Measurements from ENCODE around the gene SLC6A18.

SLC6A18 gene

DNA sequence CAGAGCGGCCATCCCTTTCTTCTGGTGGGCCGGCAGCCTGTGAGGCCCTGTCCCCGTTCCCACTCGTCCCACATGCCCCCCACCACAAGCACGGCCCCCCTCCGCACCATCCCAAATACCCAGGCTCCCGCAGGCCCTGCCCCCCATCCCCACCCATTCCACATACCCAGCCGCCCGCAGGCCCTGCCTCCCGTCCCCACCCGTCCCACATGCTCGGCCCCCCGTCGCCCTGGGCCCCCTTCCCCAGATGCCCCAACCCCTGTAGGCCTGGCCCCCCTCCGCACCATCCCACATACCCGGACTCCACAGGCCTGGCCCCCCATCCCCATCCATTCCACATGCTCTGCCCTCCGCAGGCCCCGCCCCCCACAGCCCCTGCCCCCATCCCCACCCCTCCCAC lies 12.3 kb upstream of the SLC6A18 start:
- Histone ChIP-seq H3K4me3 (ENCODE audit: insufficient read depth, low read length, poor library complexity, severe bottlenecking) (no peak overlapping the region), H3K36me3 (ENCODE audit: low read length) (no peaks in the 10 kb centered on the region), H3K9me3 (ENCODE audit: insufficient read depth, low read length) (no peaks in the 10 kb centered on the region), H3K9ac (ENCODE audit: low read length) (no peak overlapping the region), H3F3A (ENCODE audit: insufficient read depth) (no peaks in the 10 kb centered on the region), H3K27ac (ENCODE audit: low read depth, low read length) (no peak overlapping the region), H4K20me1 (ENCODE audit: low read depth, low read length) (no peaks in the 10 kb centered on the region), H3K9me2 (replicated peaks; ENCODE audit: insufficient read depth, low read length) (no peaks in the 10 kb centered on the region), H3K27me3 (ENCODE audit: low read length) (no peaks in the 10 kb centered on the region), H3K79me2 (ENCODE audit: insufficient read depth, low read length) (no peaks in the 10 kb centered on the region), H2AFZ (ENCODE audit: low read depth, low read length, severe bottlenecking) (no peak overlapping the region), H3K4me2 (ENCODE audit: low read depth, low read length, poor library complexity, severe bottlenecking) (no peak overlapping the region)
- no peak for TF ChIP-seq EZH2phosphoT487 (conservative IDR thresholded peaks at IDR 0.05; ENCODE audit: low read length)
- TF ChIP-seq, protein P1, sequence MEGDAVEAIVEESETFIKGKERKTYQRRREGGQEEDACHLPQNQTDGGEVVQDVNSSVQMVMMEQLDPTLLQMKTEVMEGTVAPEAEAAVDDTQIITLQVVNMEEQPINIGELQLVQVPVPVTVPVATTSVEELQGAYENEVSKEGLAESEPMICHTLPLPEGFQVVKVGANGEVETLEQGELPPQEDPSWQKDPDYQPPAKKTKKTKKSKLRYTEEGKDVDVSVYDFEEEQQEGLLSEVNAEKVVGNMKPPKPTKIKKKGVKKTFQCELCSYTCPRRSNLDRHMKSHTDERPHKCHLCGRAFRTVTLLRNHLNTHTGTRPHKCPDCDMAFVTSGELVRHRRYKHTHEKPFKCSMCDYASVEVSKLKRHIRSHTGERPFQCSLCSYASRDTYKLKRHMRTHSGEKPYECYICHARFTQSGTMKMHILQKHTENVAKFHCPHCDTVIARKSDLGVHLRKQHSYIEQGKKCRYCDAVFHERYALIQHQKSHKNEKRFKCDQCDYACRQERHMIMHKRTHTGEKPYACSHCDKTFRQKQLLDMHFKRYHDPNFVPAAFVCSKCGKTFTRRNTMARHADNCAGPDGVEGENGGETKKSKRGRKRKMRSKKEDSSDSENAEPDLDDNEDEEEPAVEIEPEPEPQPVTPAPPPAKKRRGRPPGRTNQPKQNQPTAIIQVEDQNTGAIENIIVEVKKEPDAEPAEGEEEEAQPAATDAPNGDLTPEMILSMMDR (IDR thresholded peaks at IDR 0.05; ENCODE audit: insufficient read depth, low read length, poor library complexity, severe bottlenecking) = no peak

DNA sequence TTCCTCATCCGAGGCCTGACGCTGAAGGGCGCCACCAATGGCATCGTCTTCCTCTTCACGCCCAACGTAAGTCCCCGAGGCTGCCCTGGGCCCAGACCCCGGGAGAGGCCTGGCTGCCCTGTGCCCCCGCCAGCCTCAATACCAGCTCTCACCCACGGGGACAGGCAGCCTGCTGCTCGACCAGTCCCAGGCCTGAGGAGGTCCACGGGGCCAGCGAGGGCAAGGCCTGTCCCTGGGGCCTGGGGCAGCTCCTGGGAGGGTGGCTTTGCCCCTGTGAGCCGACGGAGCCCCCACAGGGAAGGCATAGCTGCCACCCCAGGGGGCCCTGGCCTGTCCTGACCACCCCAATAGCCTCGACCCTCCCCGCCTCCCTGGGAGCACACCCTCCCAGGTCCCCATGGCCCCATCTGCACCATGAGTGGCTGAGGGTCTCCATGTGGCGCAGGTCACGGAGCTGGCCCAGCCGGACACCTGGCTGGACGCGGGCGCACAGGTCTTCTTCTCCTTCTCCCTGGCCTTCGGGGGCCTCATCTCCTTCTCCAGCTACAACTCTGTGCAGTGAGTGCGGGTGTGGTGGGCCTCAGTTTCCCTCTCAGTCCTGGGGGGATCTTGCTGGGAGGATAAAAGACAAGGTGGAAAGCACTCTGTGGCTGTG lies 11.5 kb upstream of the SLC6A18 start:
- no peak overlapping the region for H3K4me3 ChIP-seq (ENCODE audit: insufficient read depth, low read length, poor library complexity, severe bottlenecking)
- TF ChIP-seq, protein P1 (IDR thresholded peaks at IDR 0.05; ENCODE audit: insufficient read depth, low read length, poor library complexity, severe bottlenecking) = no peak
- no peaks in the 10 kb centered on the region for H3F3A ChIP-seq (ENCODE audit: insufficient read depth)
- no peak overlapping the region for H3K4me2 ChIP-seq (ENCODE audit: low read depth, low read length, poor library complexity, severe bottlenecking)
- no peaks in the 10 kb centered on the region for H3K36me3 ChIP-seq (ENCODE audit: low read length)
- no peaks in the 10 kb centered on the region for H4K20me1 ChIP-seq (ENCODE audit: low read depth, low read length)
- H2AFZ ChIP-seq (ENCODE audit: low read depth, low read length, severe bottlenecking) = no peak overlapping the region
- H3K27ac ChIP-seq (ENCODE audit: low read depth, low read length) = no peak overlapping the region
- H3K9me3 ChIP-seq (ENCODE audit: insufficient read depth, low read length) = no peaks in the 10 kb centered on the region
- no peaks in the 10 kb centered on the region for H3K79me2 ChIP-seq (ENCODE audit: insufficient read depth, low read length)
- H3K27me3 ChIP-seq (ENCODE audit: low read length) = no peaks in the 10 kb centered on the region
- no peaks in the 10 kb centered on the region for H3K9me2 ChIP-seq (replicated peaks; ENCODE audit: insufficient read depth, low read length)
- no peak overlapping the region for H3K9ac ChIP-seq (ENCODE audit: low read length)

DNA sequence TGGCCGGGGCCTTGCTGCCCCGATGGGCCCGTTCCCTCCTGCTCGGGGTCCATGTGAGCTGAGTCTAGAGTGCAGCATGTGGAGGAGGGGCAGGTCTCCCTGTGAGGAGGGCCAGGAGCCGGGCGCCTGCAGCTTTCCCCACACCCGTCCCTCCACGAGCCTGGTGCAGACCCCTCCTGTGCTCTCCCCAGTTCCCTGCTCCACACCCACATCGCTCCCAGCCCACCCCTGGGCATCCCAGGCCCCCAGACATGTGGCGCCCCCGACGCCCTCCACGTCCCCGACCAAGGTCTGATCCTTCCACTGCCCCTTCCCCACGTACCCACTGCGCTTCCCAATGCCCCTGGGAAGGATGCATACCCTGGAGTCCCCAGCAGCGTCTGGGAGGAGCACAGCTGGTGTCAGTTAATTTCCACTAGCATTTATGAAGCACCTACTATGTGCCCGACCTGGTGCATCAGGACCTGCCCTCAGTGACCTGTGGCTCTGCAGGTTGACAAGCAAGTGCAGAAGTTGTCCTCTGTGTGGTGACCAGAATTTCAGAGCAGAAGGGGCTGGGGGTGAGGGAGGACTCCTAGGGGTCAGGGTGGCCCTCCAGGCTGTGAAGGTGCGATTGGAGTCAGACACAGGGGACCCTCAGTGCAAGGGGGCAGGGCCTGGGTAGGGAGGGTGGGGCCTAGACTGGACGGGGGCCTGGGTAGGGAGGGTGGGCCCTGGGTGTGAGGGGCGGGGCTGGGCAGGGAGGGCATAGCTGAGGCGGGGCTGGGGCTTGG lies 10.8 kb upstream of the SLC6A18 start:
- Histone ChIP-seq H3K36me3 (ENCODE audit: low read length) (no peaks in the 10 kb centered on the region), H3K79me2 (ENCODE audit: insufficient read depth, low read length) (no peaks in the 10 kb centered on the region), H4K20me1 (ENCODE audit: low read depth, low read length) (no peaks in the 10 kb centered on the region), H3K9me2 (replicated peaks; ENCODE audit: insufficient read depth, low read length) (no peaks in the 10 kb centered on the region), H3K9me3 (ENCODE audit: insufficient read depth, low read length) (no peaks in the 10 kb centered on the region), H3K4me2 (ENCODE audit: low read depth, low read length, poor library complexity, severe bottlenecking) (no peak overlapping the region), H2AFZ (ENCODE audit: low read depth, low read length, severe bottlenecking) (no peak overlapping the region), H3K27ac (ENCODE audit: low read depth, low read length) (no peak overlapping the region), H3K4me3 (ENCODE audit: insufficient read depth, low read length, poor library complexity, severe bottlenecking) (no peak overlapping the region), H3K9ac (ENCODE audit: low read length) (no peak overlapping the region), H3K27me3 (ENCODE audit: low read length) (no peaks in the 10 kb centered on the region), H3F3A (ENCODE audit: insufficient read depth) (no peaks in the 10 kb centered on the region)
- TF ChIP-seq, protein P1 (IDR thresholded peaks at IDR 0.05; ENCODE audit: insufficient read depth, low read length, poor library complexity, severe bottlenecking) = no peak
- TF ChIP-seq EZH2phosphoT487 (conservative IDR thresholded peaks at IDR 0.05; ENCODE audit: low read length) = no peak

Data from SU-DHL-6 (cell line).